ENCODE results near the gene MEGF11. TPM values are rescaled to one million over a fixed set of nuclear protein-coding genes. Genes with fewer than 3 reads are reported as not detected.

Gene MEGF11
- total RNA-seq, 1 donor from 2014 or later: 0.77 TPM

GRCh38 chr15:66216806-66217205 is 36.7 kb downstream of the MEGF11 start:
- Mint-ChIP-seq H3K27me3 (ENCODE audit: unreplicated experiment) (no peaks in the 10 kb centered on the region), H3K27ac (ENCODE audit: unreplicated experiment) (no peak overlapping the region), H3K4me1 (ENCODE audit: unreplicated experiment) (no peaks in the 10 kb centered on the region), H3K4me3 (ENCODE audit: unreplicated experiment) (no peak overlapping the region), H3K9me3 (ENCODE audit: unreplicated experiment) (no peaks in the 10 kb centered on the region), H3K36me3 (ENCODE audit: low read depth, unreplicated experiment) (no peaks in the 10 kb centered on the region)
- TF ChIP-seq CTCF (IDR thresholded peaks at IDR 0.05; ENCODE audit: unreplicated experiment): no peak
- DNase-seq (ENCODE audit: low spot score): no peak

- H3K9me3 Mint-ChIP-seq (ENCODE audit: unreplicated experiment): no peaks in the 10 kb centered on the region
- no peaks in the 10 kb centered on the region for H3K27me3 Mint-ChIP-seq (ENCODE audit: unreplicated experiment)
- H3K4me3 Mint-ChIP-seq (ENCODE audit: unreplicated experiment): no peak overlapping the region
These were observed 37.7 kb downstream of the MEGF11 start for GRCh38 chr15:66215811-66216210.

GRCh38 chr15:66214246-66214645 is 39.3 kb downstream of the MEGF11 start:
- no peak for DNase-seq (ENCODE audit: low spot score)
- Mint-ChIP-seq H3K27me3 (ENCODE audit: unreplicated experiment) (no peaks in the 10 kb centered on the region), H3K4me1 (ENCODE audit: unreplicated experiment) (no peaks in the 10 kb centered on the region), H3K4me3 (ENCODE audit: unreplicated experiment) (no peak overlapping the region), H3K9me3 (ENCODE audit: unreplicated experiment) (no peaks in the 10 kb centered on the region), H3K36me3 (ENCODE audit: low read depth, unreplicated experiment) (no peaks in the 10 kb centered on the region), H3K27ac (ENCODE audit: unreplicated experiment) (no peak overlapping the region)
- no peak for TF ChIP-seq CTCF (IDR thresholded peaks at IDR 0.05; ENCODE audit: unreplicated experiment)

More at GRCh38 chr15:66215811-66216210, 37.7 kb downstream of the MEGF11 start:
- H3K36me3 Mint-ChIP-seq (ENCODE audit: low read depth, unreplicated experiment): no peaks in the 10 kb centered on the region
- no peaks in the 10 kb centered on the region for H3K4me1 Mint-ChIP-seq (ENCODE audit: unreplicated experiment)
- no peak for TF ChIP-seq CTCF (IDR thresholded peaks at IDR 0.05; ENCODE audit: unreplicated experiment)
- no peak overlapping the region for H3K27ac Mint-ChIP-seq (ENCODE audit: unreplicated experiment)
- DNase-seq (ENCODE audit: low spot score): no peak

GRCh38 chr15:66212563-66212921 is 41.0 kb downstream of the MEGF11 start:
- H3K4me3 Mint-ChIP-seq (ENCODE audit: unreplicated experiment): no peak overlapping the region
- no peaks in the 10 kb centered on the region for H3K9me3 Mint-ChIP-seq (ENCODE audit: unreplicated experiment)
- H3K4me1 Mint-ChIP-seq (ENCODE audit: unreplicated experiment): no peaks in the 10 kb centered on the region
- no peaks in the 10 kb centered on the region for H3K27me3 Mint-ChIP-seq (ENCODE audit: unreplicated experiment)
- no peaks in the 10 kb centered on the region for H3K36me3 Mint-ChIP-seq (ENCODE audit: low read depth, unreplicated experiment)
- no peak overlapping the region for H3K27ac Mint-ChIP-seq (ENCODE audit: unreplicated experiment)
- no peak for TF ChIP-seq CTCF (IDR thresholded peaks at IDR 0.05; ENCODE audit: unreplicated experiment)
- DNase-seq (ENCODE audit: low spot score): no peak

GRCh38 chr15:66211670-66212562 is 41.6 kb downstream of the MEGF11 start:
- no peak for DNase-seq (ENCODE audit: low spot score)
- no peaks in the 10 kb centered on the region for H3K36me3 Mint-ChIP-seq (ENCODE audit: low read depth, unreplicated experiment)
- no peak for TF ChIP-seq CTCF (IDR thresholded peaks at IDR 0.05; ENCODE audit: unreplicated experiment)
- no peaks in the 10 kb centered on the region for H3K27me3 Mint-ChIP-seq (ENCODE audit: unreplicated experiment)
- no peaks in the 10 kb centered on the region for H3K9me3 Mint-ChIP-seq (ENCODE audit: unreplicated experiment)
- H3K27ac Mint-ChIP-seq (ENCODE audit: unreplicated experiment): no peak overlapping the region
- H3K4me1 Mint-ChIP-seq (ENCODE audit: unreplicated experiment): no peaks in the 10 kb centered on the region
- H3K4me3 Mint-ChIP-seq (ENCODE audit: unreplicated experiment): no peak overlapping the region
